Measurements from ENCODE around the gene CDHR4.
"Not testable (repeated sequence)": the region's sequence is repeated elsewhere in the genome, so short reads cannot be mapped to it uniquely, and the experiment has no call there.

The CDHR4 gene

GRCh38 chr3:49780080-49780974, 19.3 kb downstream of the CDHR4 start:
- no peak for DNase-seq (ENCODE audit: low spot score)

DNA sequence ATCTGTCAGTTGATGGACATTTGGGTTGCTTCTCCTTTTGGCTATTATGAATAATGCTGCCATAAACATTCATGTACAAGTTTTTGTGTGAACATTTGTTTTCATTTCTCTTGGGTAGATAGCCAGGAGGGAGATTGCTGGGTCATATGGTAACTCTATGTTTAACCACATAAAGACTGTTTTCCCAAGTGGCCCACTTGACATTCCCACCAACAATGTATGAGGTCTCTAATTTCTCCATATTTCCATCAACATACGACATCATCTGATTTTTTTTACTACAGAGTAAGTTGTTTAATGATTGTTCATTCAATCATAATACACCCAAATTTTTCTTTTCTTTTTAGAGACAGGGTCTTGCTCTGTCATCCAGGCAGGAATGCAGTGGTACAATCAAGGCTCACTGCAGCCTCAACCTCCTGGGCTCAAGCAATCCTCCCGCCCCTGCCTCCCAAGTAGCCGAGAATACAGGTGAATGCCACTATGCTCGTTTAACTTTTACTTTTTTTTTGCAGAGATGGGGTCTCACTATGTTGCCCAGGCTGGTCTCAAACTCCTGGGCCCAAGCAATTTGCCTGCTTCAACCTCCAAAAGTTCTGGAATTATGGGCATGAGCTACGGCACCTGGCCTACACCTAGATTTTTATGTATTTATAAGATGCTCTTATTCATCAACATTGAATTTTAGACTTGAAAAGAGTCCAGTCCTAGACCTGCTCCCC, 20.2 kb downstream of the CDHR4 start:
- no peak for DNase-seq (ENCODE audit: low spot score)

GRCh38 chr3:49776101-49776500, 23.6 kb downstream of the CDHR4 start:
- DNase-seq (ENCODE audit: low spot score) = not testable (repeated sequence)

GRCh38 chr3:49775538-49775937, 24.1 kb downstream of the CDHR4 start:
- DNase-seq (ENCODE audit: low spot score) = no peak

- DNase-seq (ENCODE audit: low spot score) = no peak
Measured at GRCh38 chr3:49772703-49773102, 27.0 kb downstream of the CDHR4 start.

DNA sequence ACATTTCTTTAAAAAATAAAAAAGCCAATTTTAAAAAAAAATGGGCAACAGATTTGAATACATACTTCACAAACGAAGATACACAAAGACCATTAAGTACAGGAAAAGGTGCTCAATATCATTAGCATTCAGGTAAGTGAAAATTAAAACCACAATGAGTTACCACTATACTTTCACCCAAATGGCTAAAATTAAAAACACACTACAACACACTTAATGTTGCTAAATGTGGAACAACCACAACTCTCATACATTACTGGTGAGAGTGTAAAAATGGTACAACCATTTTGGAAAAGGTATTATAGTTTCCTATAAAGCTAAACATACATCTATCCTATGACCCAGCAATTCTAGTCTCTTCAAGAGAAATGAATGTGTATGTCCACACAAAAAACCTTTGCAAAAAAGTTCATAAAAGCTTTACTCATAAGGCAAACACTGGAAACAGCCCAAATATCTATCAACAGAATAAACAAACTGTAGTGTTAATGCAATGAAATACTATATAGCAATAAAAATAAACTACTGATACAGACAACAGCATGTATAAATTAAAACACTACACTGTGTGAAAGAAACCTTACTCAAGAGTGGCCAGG, 28.2 kb downstream of the CDHR4 start:
- DNase-seq (ENCODE audit: low spot score) = no peak

- no peak for DNase-seq (ENCODE audit: low spot score)
Measured at GRCh38 chr3:49769926-49770325, 29.7 kb downstream of the CDHR4 start.

- DNase-seq (ENCODE audit: low spot score) = no peak
Measured at GRCh38 chr3:49769286-49769915, 30.3 kb downstream of the CDHR4 start.

DNA sequence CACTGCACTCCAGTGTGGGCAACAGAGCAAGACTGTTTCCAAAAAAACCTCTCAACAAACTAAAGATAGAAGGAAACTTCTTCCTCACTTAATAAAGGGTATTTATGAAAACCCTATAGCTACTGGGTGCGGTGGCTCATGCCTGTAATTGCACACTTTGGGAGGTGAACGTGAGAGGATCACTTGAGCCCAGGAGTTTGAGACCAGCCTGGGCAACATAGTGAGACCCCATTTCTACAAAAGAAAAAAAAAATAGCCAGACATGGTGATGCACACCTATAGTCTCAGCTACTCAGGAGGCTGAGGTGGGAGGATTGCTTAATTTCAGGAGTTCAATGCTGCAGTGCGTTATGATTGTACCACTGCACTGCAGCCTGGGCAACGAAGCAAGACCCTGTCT, 35.7 kb downstream of the CDHR4 start:
- DNase-seq (ENCODE audit: low spot score) = no peak

GRCh38 chr3:49761661-49762060, 38.0 kb downstream of the CDHR4 start:
- DNase-seq (ENCODE audit: low spot score) = no peak

GRCh38 chr3:49759226-49759625, 40.4 kb downstream of the CDHR4 start:
- DNase-seq (ENCODE audit: low spot score) = no peak

GRCh38 chr3:49757197-49757596, 42.5 kb downstream of the CDHR4 start:
- no peak for DNase-seq (ENCODE audit: low spot score)

- DNase-seq (ENCODE audit: low spot score) = no peak
Measured at GRCh38 chr3:49756036-49756435, 43.6 kb downstream of the CDHR4 start.

DNA sequence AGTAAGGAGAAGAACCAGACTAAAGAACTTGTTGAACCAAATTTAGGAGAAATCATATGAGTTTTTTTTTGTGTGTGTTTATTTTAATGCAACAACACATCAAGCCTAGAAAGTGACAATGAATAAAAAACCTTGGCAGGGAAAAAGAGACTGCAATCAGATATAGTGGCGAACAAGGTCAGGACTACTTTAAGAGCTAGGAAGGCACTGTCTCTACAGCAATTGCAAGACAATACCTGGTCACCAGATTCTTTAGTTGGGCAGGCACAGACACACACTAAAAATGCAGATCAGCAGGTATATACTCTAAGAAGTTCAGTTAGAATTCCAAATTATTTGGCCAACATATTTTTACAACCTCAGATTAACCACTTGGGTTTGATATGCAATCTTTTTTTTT, 45.1 kb downstream of the CDHR4 start:
- DNase-seq (ENCODE audit: low spot score) = no peak

DNA sequence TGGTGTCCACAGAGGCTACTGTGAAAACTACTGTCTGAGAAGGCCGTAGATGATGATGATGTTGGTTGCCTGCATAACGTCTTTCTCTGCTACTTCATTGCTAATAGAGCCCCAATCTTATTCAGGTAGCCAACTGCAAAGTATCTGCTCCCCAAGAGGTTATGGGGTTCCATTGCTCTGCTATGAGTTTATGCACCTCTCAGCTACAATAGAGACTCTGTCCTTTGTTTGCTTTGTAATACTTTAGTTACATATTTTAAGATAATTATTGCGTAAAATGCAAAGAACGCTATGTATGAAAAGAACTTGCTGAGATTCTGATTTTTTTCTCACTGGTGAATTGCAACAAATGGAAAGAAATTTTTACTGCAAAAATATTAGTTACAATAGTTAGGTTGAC, 48.2 kb downstream of the CDHR4 start:
- DNase-seq (ENCODE audit: low spot score) = no peak

DNA sequence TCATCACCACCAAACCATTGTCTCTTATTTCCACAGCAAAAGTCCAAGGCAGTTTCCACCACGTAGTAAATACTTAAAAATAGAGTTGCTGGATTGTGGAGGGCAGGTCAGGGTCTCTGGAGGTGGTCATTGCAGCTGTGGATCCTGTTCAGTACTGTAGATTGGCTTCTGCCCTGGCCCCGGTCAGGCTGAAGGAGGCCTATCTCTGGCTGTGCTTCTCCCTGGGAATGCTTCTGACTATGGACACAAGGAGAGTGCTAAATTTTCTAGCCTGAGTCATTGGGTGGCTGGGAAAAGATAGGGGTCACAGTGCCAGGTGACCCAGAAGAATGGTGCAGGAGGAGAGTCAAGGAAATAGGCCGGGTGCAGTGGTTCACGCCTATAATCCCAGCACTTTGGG, 49.6 kb downstream of the CDHR4 start:
- no peak for DNase-seq (ENCODE audit: low spot score)

GRCh38 chr3:49748874-49749273, 50.8 kb downstream of the CDHR4 start:
- DNase-seq (ENCODE audit: low spot score) = not testable (repeated sequence)

- DNase-seq (ENCODE audit: low spot score) = no peak
Measured at GRCh38 chr3:49747792-49748480, 51.7 kb downstream of the CDHR4 start.

GRCh38 chr3:49745986-49746385, 53.7 kb downstream of the CDHR4 start:
- no peak for DNase-seq (ENCODE audit: low spot score)

Data from AG20443 (cell line).